Measurements from ENCODE around the gene PET117. TPM values are rescaled to one million over a fixed set of nuclear protein-coding genes. Genes with fewer than 3 reads are reported as not detected.

PET117 gene
- total RNA-seq, 4 donors from 2014 or later = 5.1 to 17.4 (median 11.0) TPM

DNA sequence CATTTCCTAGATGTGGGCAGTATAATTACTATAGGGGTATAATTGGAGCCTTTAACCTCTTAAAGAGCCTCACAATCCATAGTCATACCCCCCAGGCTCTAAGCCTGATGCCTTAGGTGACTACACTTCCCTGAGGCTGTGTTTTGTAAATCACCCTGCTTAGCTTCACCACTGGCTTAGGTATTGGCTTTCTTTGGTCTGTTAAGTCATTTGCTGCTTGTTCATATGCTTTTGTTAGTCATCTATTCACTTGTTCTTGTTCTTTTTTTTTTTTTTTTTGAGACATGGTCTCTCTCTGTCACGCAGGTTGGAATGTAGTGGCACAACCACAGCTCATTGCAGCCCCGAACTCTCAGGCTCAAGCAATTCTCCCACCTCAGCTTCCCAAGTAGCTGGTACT, 26.7 kb downstream of the PET117 start:
- Histone ChIP-seq H3K9me3 (no peaks in the 10 kb centered on the region), H3K27ac (no peak overlapping the region), H3K4me3 (no peak overlapping the region), H3K27me3 (no peaks in the 10 kb centered on the region), H3K36me3 (peaks cover 0 to 64% (median 7%) of the 10 kb centered on the region in 3 donors), H3K4me1 (peaks cover 0 to 31% (median 7%) of the 10 kb centered on the region in 4 donors)
- no peak for DNase-seq (ENCODE audit: low spot score in 2 of 2)
- TF ChIP-seq, protein P1, sequence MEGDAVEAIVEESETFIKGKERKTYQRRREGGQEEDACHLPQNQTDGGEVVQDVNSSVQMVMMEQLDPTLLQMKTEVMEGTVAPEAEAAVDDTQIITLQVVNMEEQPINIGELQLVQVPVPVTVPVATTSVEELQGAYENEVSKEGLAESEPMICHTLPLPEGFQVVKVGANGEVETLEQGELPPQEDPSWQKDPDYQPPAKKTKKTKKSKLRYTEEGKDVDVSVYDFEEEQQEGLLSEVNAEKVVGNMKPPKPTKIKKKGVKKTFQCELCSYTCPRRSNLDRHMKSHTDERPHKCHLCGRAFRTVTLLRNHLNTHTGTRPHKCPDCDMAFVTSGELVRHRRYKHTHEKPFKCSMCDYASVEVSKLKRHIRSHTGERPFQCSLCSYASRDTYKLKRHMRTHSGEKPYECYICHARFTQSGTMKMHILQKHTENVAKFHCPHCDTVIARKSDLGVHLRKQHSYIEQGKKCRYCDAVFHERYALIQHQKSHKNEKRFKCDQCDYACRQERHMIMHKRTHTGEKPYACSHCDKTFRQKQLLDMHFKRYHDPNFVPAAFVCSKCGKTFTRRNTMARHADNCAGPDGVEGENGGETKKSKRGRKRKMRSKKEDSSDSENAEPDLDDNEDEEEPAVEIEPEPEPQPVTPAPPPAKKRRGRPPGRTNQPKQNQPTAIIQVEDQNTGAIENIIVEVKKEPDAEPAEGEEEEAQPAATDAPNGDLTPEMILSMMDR (IDR thresholded peaks at IDR 0.05) = no peak
- TF ChIP-seq POLR2A (IDR thresholded peaks at IDR 0.05) (no peak), EP300 (IDR thresholded peaks at IDR 0.05) (no peak)
- 81 to 100% methylated on average over 2 of the region's 2 CpGs for WGBS, 2 donors

DNA sequence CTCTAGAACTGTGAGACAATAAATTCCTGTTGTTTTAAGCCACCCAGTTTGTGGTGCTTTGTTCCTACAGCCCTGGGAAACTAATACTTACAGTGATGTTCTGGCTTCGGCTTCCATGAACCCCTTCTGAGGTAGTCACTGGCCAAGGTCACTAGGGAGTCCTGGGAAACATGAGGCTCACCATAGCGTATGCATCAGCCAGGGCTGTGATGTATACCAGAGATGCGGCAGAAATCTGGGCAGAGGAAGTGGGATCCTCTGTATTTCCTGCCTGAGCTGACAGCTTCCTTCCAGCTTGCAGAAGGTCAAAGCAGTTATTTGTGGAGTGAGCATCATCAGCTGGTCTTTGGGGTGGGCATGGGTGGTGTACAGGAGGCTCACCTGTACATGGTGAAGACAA, 27.9 kb downstream of the PET117 start:
- Histone ChIP-seq H3K27me3 (no peaks in the 10 kb centered on the region), H3K36me3 (peaks cover 0 to 60% (median 7%) of the 10 kb centered on the region in 3 donors), H3K9me3 (no peaks in the 10 kb centered on the region), H3K4me3 (no peak overlapping the region), H3K27ac (no peak overlapping the region), H3K4me1 (peaks cover 0 to 31% (median 7%) of the 10 kb centered on the region in 4 donors)
- no peak for DNase-seq (ENCODE audit: low spot score in 2 of 2)
- TF ChIP-seq EP300 (IDR thresholded peaks at IDR 0.05) (no peak), POLR2A (IDR thresholded peaks at IDR 0.05) (no peak)
- TF ChIP-seq, protein P1 (IDR thresholded peaks at IDR 0.05) = no peak
- WGBS, 2 donors = 45 to 46% methylated on average over 3 of the region's 3 CpGs

DNA sequence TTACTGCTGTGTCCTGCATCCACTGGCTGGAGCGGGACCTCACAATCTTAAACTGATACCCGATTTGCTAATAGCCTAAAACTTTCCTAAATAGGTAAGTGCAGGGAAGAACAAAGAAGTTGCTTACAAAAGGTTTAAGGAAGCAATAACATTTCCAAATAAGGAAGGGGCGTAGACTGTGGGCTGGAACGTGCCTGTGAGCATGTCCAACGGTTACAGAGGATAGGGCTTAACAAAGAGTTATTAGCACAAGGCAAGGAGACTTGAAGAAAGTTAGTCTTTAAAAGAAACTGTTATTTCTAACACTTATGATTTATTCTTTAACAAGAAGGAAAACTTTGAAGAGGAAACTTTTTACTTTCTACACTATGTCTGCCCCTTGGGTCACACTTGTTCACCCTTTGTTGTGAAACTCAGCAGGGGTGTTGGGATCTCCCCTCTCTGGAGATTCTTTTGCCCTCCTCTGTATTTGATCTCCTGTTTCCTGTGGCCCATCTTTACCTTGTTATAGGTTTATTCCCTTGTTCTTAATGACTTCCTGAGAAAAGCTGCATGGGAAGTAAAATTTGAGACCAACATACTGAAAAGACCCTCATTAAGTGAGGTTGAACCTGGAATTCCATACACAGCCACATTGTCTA, 28.7 kb downstream of the PET117 start:
- no peak for TF ChIP-seq EP300 (IDR thresholded peaks at IDR 0.05)
- no peak for TF ChIP-seq POLR2A (IDR thresholded peaks at IDR 0.05)
- TF ChIP-seq, protein P1 (IDR thresholded peaks at IDR 0.05) = no peak
- WGBS, 2 donors = 59 to 61% methylated on average over 5 of the region's 5 CpGs
- no peak overlapping the region for H3K27ac ChIP-seq
- H3K4me1 ChIP-seq = peaks cover 0 to 31% (median 7%) of the 10 kb centered on the region in 4 donors
- H3K9me3 ChIP-seq = no peaks in the 10 kb centered on the region
- no peak for DNase-seq (ENCODE audit: low spot score in 2 of 2)
- H3K4me3 ChIP-seq = no peak overlapping the region
- H3K27me3 ChIP-seq = no peaks in the 10 kb centered on the region
- peaks cover 0 to 60% (median 4%) of the 10 kb centered on the region in 3 donors for H3K36me3 ChIP-seq

DNA sequence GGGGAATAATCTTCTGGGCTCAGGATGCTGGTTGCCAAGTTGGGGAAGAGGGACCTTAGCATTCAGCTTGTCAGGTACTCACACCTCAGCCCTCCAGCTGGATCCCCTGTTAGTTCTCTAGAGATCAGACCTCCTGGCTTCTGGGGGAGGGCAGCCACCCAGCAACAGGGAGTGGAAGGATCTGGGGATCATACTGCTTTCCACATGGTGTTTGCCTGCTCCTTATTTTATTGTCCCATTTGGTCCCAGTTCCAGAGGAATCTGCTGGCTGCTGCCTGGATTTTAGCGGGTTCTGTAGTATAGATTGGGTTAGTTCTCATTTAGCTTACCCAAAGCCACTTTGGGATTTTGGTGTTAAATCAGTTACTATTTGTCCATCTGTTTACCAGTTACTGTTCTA, 29.3 kb downstream of the PET117 start:
- TF ChIP-seq, protein P1 (IDR thresholded peaks at IDR 0.05) = no peak
- no peak for TF ChIP-seq EP300 (IDR thresholded peaks at IDR 0.05)
- no peak for TF ChIP-seq POLR2A (IDR thresholded peaks at IDR 0.05)
- Histone ChIP-seq H3K4me1 (peaks cover 0 to 31% (median 7%) of the 10 kb centered on the region in 4 donors), H3K9me3 (no peaks in the 10 kb centered on the region), H3K36me3 (peaks cover 0 to 59% (median 0%) of the 10 kb centered on the region in 3 donors), H3K27me3 (no peaks in the 10 kb centered on the region), H3K4me3 (no peak overlapping the region), H3K27ac (no peak overlapping the region)
- no peak for DNase-seq (ENCODE audit: low spot score in 2 of 2)
- 84 to 100% methylated on average over 1 of the region's 1 CpG for WGBS, 2 donors

DNA sequence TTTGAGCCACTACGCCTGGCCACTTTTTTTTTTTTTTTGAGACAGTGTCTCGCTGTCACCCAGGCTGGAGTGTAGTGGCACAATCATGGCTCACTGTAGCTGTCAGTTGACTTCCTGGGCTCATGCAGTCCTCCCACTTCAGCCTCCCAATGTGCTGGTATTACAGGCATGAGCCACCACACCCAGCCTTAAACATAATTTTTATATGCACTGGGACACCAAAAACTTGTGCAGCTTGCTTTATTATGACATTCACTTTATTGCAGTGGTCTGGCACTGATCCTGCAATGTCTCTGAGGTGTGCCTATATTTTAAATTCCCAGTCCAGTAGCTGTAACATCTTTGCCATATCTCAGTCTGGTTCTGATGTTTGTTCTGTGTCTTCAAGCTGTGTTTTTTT, 34.7 kb downstream of the PET117 start:
- H3K4me1 ChIP-seq = peaks cover 0 to under 1% (median 0%) of the 10 kb centered on the region in 4 donors
- H3K27ac ChIP-seq = no peak overlapping the region
- H3K9me3 ChIP-seq = no peaks in the 10 kb centered on the region
- peaks cover 0 to 71% (median 0%) of the 10 kb centered on the region in 3 donors for H3K36me3 ChIP-seq
- no peak overlapping the region for H3K4me3 ChIP-seq
- TF ChIP-seq, protein P1 (IDR thresholded peaks at IDR 0.05) = no peak
- TF ChIP-seq POLR2A (IDR thresholded peaks at IDR 0.05) (no peak), EP300 (IDR thresholded peaks at IDR 0.05) (no peak)
- no peak for DNase-seq (ENCODE audit: low spot score in 2 of 2)
- 94 to 100% methylated on average over 2 of the region's 2 CpGs for WGBS, 2 donors
- no peaks in the 10 kb centered on the region for H3K27me3 ChIP-seq
